Smooth muscle cell of the brain vasculature (primary cell): ENCODE measurements around the gene RAPGEF1.
"Not testable (repeated sequence)": the region's sequence is repeated elsewhere in the genome, so short reads cannot be mapped to it uniquely, and the experiment has no call there.

ENCODE experiments used
- DNase-seq: peaks from one replicate; pipeline ENCODE4 v3.0.0-alpha.2; 2012; ENCODE audit warnings: low read depth, low spot score

The RAPGEF1 gene

DNA sequence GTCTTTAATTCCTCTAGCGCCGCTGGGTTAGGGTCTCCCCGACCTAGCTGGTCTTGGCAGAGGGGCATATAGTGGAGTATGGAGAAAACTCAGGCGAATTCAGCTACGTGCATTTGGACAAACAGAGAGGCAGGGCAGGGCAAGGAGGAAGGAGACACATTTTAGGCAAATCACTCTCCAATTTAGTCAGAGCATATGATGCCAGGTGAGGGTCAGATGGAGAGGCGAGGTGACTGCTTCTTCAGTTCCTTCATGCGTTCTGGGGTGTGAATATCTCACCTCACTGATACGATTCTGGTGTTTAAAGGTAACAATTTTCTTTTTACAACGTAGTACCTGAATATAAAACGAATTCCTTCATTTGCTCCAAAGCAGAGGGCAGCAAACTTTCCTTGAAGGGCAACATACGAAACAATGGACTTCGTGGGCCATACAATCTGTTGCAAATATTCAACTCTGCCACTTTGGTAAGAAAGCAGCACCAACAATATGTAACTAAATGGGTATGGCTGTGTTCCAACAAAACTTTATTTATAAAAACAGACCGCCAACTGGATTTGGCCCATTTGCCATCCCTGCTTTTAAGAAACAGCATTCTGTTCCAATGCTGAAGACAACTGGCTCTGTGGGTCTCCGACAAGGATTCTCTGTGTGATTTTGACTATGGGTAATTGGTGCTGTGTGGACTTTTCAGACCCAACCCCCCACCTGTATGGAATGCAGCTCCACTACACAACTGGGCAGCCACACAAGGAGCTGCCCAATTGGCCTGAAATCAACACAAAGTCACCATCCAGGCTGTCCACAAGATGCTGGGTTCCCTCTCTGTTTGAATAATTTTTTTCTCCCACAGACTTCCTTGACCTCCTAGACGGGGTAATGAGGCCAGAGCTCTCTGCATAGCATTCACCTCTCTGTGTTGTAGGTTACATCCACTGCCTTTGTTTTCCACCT is 53.8 kb downstream of the RAPGEF1 start:
- DNase-seq: no peak

DNA sequence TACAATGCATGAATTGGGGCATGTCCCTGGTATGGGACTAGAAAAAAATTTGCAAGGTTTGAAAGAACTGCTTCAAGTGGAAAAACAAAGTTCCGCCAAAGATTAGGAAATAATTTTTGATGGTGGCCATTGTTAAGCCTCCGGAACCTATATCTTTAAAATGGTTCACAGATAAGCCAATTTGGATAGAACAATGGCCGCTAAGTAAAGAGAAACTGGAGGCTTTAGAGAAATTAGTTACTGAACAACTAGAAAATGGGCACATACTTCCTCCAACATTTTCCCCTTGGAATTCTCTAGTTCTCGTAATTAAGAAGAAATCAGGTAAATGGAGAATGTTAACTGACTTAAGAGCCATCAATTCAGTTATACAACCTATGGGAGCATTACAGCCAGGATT is 56.8 kb downstream of the RAPGEF1 start:
- not testable (repeated sequence) for DNase-seq

GRCh38 chr9:131682261-131682660 is 57.6 kb downstream of the RAPGEF1 start:
- DNase-seq: no peak

DNA sequence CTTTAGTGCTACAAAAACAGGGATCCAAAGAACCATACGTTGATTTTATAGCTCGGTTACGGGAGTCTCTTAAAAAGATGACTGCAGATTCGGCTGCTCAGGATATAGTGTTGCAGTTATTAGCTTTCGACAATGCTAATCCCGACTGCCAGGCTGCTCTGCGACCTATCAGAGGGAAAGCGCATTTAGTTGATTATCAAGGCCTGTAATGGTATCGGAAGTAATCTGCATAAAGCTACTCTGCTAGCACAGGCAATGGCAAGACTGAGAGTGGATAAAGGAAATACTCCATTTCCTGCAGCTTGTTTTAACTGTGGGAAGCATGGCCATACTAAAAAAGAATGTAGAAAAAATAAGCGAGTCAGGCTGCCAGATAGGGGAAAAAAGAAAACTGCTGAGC is 58.0 kb downstream of the RAPGEF1 start:
- DNase-seq: not testable (repeated sequence)

DNA sequence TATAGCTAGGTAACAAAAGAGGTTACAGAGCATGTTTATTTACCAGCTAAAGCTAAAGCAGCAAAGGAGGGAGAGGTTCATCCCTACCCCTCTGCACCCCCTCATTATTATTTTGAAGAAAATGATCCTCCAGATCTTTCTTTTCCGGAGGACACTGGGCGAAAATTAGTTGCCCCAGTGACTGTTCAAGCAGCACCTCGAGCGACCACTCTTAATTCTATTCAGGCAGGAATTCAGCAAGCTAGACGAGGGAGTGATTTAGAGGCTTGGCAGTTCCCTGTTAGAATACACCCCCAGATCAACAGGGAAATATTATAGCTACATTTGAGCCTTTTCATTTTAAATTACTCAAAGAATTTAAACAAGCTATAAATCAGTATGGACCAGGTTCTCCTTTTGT is 58.8 kb downstream of the RAPGEF1 start:
- DNase-seq: not testable (repeated sequence)

DNA sequence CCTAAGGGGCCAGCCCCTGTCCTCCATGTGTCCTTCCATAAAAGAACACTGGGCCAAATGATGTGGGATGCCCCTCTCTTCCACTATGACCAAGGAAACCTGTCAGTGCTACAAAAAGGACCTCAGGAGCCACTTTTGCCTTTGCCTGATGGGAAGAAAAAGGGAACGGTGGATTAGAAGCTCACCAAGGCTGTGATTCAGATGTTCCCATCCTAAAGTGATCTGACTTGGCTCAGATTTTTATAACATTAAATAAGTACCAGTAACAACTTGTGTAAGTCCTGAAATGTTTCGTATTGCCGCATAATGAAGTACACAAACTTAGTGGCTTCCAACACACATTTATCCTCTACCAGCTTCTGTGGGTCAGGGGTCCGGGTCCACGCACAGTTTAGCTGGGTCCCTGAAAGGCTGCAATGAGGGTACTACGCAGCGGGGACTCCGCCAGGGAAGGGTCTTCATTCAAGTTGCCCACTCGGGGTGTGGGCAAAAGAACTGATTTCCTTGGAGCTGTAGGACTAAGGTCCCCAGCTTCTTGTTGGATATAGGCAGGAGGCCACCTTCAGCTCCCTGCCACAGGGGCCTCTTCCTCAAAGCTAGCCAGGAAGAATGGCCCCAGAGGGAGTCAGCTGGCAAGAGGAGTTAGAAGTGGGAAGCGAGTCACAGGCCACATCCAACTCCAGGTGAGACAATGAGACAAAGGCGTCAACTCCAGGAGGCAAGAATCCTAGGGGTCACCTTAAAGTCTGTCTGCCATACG is 60.4 kb downstream of the RAPGEF1 start:
- no peak for DNase-seq

GRCh38 chr9:131678499-131679111 is 61.3 kb downstream of the RAPGEF1 start:
- peak; percentile 75 for DNase-seq

- DNase-seq: peak; percentile 36
Measured at GRCh38 chr9:131677444-131678180, 62.3 kb downstream of the RAPGEF1 start.

- DNase-seq: no peak
Measured at GRCh38 chr9:131677049-131677443, 62.8 kb downstream of the RAPGEF1 start.

DNA sequence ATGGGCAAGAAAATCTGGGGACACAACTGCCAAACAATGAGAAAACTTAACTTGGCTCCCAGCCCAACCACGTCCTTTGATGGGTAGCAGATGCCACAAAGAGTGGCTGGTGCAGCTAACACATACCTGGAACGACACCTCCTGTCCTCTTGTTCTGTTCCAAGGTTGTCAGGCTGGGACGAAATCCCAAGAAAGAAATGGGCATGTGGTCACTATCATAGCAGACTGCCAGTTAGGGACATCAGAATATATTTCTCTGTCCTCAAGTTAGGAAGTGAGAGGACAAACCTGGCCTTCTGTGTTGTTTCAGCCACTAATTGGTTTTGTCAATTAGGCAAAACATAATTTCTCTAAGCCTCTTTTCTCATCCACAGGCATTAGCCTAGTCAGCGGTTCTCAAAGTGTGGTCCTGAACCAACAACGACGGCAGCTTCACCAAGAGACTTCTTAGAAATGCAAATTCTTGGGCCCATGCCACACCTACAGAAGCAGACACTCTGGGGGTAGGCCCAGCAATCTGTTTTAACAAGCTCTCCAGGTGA is 63.4 kb downstream of the RAPGEF1 start:
- no peak for DNase-seq

DNA sequence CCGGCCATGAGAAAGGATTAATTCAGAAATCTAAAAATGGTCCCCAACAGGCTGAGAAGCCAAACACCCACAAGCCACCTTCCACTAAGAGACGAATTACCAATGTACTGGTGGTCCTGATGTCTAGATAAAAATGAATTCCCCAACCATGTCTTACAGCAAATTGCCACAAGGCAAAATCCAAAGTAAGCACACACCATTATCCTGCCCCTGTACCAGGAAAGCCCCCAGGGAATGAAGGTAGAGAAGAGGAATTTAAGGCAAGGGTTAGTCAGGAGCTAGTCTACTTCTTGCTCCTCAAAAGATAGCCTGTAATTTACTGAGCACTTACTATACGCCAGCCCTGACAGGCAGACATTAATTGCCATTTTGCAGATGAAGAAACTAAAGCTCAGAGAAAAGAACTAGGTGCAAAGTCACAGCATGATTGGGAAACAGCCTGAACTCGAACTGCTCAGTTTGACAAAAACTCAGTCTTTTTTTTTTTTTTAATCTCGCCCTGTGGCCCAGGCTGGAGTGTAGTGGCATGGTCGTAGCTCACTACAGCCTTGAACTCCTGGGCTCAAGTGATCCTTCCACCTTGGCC is 64.3 kb downstream of the RAPGEF1 start:
- DNase-seq: no peak

DNA sequence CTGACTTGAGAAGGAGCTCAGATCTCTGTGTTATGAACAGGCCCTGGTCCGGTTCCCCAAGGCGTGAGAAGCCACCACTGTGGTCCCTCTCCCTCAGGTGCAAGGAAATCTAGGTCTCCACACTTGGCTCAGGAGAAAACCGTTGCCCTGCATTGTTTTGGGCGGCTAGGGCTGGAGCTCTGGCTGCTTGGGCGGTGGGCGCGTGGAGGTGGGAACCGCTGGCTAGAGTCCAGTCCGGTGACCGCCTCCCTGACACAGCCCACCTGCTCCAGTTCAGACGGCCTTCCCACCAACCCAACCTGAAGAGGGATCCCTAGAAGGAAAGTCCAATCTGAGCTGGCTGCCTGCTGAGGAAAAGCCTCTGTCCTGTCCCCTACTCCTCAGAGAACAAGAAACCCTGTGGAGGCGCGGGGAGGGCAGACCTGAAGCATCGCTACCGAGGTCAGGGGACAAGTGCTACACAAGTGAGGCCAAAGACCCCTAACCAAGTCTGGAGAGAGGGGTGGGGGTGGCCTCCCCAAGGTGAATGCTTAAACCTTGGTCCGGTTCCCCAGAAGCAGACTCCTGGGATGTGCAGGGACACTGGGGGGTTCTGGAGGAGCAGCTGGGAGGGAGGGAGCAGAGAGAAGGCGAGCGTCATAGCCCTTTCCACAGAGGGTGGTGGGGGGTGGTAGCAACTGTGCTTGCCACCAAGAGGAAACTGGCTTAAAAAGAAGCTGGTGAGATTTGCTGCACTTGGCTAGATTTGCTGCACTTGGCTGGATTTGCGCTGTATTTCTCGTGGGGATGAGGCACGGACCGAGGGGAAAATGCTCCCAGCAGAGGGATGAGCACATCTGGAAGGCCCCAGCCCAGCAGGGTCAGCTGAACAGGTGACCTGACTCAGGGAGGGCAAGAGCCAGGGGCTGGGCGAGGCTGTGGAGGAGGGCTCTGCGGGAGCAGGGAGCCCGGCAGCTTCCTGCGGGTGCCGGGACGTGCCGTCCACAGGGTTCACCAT is 65.2 kb downstream of the RAPGEF1 start:
- DNase-seq: no peak

DNA sequence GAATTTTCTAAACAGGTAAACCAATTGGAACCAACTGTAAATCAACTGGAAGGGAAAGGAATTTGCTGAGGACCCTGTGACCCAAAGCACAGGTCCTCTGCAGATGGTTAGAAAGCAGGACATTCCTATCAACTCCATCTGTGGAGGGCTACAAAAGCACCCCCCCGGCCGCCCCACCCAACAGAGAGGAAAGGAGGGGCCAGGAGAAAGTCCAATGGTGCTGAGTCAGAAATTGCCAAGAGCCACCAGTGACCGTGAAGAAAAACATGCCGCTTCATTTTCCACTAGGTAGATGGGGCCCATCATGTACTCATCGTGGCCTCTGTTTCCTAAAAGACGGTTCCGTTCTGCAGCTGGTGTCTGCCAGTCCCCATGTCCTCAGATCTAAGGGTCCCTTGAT is 66.3 kb downstream of the RAPGEF1 start:
- no peak for DNase-seq

- no peak for DNase-seq
Measured at GRCh38 chr9:131673068-131673467, 66.8 kb downstream of the RAPGEF1 start.

DNA sequence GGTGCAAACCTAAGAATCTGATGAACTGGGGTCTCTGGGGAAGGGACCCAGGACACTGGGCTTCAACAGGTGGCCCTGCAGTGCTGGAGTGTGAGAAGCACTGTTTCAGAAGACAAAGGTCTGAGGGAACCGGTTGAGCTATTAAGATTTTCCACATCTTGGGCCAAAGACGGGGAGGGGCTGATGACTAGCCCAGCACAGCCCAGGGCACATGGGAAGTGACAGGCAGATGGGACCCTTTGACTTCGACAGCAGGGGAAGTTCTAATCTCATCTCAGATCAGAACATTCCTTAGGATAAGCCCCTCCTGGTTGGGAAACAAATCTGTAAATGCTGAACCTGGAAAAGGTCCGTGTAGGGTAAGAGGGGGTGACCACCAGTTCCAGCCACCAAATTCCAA is 67.4 kb downstream of the RAPGEF1 start:
- no peak for DNase-seq

DNA sequence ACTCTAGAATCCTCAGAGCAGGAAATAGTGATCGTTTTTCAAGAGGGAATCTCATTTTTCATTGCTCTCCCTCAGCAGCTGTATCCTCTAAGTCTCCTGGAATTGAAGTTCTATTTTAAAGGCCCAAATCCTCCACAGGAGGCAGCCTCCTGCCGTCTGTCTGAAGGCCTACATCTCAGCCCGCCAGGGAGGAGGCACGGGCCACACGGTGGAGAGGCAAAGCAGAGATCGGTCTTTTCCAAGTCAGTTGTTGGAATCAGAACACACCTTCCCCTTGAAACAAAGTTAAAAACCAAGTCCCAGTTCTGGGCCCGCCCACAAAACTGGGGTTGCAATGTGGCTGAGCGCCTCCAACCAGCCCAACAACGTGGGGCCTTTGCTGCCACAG is 68.7 kb downstream of the RAPGEF1 start:
- no peak for DNase-seq

- no peak for DNase-seq
Measured at GRCh38 chr9:131670247-131671132, 69.4 kb downstream of the RAPGEF1 start.

DNA sequence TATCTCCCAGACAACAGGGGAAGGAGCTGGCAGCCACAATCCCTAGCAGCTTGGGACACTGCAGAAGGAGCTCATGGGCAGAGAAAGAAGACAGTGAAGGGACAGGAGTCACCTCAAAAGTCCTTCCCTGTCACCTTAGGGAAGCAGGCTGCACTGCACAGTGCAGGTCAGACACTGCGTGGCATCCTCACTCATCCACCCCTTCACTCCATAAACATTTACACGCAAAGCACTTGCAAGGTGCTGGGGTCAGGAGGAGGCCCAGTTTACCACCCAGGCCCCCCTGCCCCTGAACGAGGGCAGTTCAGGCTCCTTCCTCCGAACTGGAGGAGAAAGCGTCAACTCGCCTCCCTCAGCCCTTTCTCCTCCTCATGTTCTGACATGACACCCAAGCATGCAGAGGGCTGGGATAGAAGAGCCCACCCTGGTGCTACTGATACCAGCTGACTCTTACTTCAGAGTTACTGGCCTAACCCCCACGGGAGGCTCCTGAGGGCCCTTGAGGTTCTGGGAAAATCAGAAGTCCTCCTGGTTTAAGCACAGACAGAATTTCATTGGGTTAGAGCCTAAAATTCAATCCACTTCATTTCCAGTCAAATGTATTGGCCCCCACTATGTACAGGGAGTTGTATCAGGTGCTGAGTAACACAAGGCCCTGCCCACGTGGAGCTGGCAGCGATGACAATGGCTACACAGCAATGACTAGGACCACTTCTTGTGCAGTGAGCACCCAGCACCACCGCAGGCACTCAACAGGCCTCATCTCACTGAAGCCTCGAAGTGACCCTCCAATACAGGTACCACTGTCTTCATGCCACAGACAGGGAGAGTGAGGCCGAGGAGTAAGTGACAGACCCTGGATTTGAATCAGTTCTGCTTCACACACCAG is 70.4 kb downstream of the RAPGEF1 start:
- no peak for DNase-seq
